AML-193 (cell line): ENCODE measurements around the gene DRC7.
"Not testable (repeated sequence)": the region's sequence is repeated elsewhere in the genome, so short reads cannot be mapped to it uniquely, and the experiment has no call there.

Experiments used
- DNase-seq, 2 experiments: peaks; one replicate each; lab custom pipeline; 2025; lab: John Stamatoyannopoulos, UW

Gene DRC7

DNA sequence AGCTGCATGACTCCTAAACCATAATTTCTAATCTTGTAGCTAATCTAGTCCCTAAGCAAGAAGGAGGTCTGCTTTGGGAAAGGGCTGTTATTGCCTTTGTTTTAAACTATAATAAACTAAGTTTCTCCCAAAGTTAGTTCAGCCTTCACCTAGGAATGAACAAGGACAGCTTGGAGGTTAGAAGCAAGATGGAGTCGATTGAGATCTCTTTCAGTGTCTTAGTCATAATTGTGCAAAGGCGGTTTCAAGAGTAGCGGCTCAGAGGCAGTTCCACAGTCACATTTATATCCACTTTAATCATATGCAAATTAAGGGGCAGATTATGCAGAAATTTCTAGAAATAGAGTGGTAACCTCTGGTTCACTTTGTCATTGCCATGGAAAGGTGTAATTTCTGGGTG lies 17.4 kb downstream of the DRC7 start:
- no peak for DNase-seq

DNA sequence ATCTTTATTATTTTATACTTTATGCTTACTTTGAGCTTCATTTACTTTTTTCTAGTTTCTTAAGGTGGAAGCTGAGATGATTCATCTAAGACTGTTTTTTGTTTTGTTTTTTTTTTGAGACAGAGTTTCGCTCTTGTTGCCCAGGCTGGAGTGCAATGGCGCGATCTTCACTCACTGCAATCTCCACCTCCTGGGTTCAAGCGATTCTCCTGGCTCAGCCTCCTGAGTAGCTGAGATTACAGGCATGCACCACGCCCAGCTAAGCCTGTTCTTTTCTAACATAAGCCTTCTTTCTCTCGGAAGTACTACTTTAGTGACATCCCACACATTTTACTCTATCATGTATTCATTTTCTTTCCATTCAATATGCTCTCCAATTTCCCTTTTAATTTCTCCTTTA lies 18.0 kb downstream of the DRC7 start:
- not testable (repeated sequence) for DNase-seq

DNA sequence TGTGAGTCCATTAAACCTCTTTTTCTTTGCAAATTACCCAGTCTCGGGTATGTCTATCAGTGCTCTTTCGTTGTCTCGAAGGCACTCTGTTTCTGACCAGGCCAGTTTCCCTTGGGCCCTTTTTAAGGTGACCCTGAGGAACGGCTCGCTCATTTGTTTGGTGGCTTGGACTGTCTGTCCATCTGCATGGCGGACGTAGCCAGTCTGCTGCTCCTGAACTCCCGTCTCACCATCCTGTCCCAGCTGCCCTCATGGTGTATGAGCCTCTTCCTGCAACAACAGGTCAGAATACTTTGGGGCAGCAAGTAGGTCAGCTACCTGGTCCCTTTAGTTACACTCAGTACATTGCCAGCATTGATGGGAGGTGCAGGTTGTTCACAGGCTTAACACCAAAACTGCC lies 19.0 kb downstream of the DRC7 start:
- DNase-seq = no peak

DNA sequence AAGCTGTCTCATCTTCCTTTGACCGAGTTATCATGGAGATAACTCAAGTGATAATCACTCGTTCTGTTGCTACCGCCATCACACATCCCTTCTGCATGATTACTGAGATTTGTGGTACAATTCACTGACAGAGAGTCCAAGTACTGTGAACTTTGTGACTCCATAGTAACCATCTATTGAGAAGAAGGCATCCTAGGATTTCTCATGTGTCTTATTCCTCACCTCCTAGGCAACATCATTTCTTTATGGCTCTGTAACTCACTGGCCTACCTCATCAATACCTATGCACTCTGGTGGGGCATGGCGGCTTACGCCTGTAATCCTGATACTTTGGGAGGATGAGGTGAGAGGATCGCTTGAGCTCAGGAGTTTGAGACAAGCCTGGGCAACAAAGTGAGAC lies 19.4 kb downstream of the DRC7 start:
- no peak for DNase-seq

DNA sequence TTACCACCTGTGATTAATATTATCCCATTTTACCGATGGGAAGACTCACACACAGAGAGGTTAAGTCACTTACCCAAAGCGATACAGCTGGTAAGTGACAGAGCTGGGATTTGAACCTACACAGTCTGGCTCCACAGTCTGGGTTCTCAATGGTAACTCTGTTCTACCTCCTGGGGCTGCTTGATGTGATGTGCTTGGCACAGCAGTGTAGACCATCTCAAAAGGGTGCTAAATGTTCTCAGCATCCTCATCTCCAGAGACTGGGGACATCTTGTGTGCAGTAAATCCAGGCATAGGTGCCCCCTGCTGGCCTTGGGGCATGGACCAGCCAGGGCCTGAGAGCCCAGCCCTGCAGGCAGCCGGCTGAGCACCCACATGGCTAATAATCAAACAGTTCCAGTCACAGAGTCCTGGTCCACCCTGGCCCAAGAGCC lies 25.6 kb downstream of the DRC7 start:
- peak; percentile 55 to 74 for DNase-seq

DNA sequence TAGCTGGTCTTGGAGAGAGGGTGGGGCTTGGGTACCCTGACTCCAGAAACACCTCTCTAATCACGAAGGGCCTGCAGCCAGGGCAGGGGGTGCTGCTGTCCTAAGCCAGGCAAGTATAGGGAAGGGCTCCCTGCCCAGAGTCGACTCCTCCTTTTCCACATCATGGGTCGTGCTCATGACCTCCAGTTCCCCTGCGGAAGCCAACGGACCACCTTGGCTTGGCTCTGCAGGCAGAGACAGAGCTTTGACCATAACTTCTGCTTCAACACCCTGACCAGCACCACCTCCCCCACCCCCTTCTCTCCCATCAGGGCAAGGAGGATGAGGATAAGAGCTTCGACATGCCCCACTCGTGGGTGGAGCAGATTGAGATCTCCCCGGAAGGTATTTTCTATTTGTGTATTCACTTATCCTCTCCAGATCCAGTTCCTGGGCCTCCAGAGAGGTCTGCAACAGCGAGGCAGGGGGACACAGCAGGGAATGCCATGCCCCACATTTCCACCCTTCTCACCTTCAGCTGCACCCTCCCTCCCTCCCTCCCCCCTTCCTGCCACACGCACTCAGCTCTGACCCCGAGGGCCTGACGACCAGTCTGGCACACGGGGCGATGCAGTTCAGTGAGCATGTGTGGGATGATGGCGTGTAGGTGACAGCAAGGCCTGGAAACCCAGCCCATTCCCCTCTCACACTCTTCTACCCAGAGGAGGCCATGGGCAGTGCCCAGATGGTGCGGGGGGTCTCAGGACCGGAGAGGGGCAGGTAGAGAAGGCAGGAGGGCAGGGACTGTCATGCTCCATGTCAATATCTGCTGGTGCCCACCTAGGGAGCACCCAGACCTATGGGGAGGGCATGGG lies 27.0 kb downstream of the DRC7 start:
- no peak for DNase-seq

DNA sequence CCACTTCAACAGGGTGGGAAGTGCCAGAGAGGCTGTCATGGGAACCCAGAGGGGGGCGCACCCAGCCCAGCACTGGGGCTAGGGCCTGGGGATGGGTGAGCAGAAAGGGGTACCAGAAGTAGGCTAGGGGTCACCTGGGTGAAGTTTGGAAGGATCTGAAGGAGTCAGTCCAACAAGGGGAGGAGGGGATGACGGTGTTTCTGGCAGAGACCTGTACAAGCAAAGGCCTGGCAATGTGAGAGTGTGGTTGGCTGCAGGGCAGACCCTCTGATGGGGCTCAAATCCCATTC lies 27.5 kb downstream of the DRC7 start:
- DNase-seq = no peak

DNA sequence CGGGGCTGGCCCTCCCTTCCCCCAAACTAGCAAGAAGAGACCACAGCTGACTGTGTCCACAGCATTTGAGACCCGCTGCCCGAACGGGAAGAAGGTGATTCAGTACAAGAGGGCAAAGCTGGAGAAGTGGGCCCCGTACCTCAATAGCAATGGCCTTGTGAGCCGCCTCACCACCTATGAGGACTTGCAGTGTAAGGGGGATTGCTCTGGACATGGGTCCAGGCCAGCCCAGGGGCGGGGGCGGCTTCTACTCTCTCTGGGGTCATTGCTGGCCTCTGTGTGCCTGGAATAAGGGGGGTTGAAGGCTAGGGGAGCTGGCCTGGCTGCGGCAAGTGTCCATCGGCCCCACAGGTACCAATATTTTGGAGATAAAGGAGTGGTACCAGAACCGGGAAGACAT lies 28.0 kb downstream of the DRC7 start:
- DNase-seq = no peak

DNA sequence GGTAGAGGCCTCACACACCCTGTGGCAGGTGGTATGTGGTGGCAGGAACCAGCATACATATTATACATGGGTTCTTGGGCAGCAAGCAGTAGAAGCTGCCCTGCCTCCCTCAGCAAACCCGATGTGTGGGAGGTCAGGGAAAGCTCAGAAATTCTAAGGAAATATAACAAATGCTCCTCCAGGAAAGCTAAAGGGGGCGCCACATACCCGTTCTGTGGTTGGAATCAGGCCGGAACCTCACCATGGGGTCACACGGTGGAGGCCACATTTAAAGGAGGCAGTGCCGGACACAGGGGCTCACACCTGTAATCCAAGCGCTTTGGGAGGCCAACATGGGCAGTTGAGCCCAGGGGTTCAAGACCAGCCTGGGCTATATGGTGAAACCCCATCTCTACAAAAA lies 28.6 kb downstream of the DRC7 start:
- no peak for DNase-seq

DNA sequence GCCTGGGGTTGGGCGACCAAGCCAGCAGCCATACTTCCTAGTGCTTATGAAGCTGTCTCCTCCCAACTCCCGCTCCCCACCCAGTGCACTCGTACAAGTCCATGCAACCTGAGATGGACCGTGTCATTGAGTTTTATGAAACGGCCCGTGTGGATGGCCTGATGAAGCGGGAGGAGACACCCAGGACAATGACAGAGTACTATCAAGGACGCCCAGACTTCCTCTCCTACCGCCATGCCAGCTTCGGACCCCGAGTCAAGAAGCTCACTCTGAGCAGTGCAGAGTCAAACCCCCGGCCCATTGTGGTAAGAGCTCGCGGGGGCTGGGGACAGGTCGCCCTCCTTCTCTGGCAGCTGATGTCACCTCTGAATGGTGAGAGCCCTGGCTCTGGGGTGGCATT lies 29.9 kb downstream of the DRC7 start:
- no peak for DNase-seq

DNA sequence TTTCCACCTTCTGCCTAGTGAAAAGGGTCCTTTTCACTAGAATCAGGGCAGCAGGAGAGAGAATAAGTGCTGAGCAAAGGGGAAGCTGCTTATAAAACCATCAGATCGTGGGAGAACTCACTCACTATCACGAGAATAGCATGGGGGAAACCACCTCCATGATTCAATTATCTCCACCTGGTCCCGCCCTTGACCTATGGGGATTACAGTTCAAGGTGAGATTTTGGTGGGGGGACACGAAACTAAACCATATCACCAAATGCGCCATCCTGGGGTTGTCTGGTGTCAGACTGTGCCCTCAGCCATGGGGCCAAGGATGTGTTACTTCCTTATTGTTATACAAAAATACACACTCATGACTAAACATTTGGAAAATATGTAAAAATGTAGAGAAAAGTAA lies 30.5 kb downstream of the DRC7 start:
- no peak for DNase-seq

DNA sequence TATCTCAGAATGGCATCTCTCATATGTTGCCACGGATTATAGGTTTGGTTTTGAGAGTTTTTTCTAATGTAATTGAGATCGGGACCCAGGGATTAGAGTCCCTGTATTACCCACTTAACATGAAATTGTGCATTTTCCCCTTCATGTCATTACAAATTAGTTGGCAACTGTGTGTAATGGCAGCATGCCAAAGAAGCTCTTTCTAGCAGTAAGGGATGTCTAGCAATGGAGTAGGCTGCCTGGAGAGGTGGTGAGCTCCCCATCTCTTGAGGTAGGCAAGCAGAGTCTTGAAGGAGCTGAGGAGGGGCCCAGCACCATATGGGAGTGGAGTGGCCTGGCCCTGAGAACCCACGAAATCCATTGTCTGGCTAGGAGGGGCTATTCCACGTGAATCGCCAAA lies 30.9 kb downstream of the DRC7 start:
- DNase-seq = no peak

DNA sequence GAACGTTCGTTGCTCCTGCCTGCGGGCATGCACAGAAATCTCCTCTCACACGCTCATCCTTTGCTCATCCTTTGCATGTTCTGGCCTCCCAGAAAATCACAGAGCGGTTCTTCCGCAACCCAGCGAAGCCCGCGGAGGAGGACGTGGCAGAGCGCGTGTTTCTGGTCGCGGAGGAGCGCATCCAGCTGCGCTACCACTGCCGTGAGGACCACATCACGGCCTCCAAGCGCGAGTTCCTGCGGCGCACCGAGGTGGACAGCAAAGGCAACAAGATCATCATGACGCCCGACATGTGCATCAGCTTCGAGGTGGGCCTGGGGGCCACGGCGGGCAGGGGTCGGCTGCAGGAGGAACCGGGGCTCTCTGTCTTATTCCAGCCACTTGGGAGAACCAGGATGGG lies 31.4 kb downstream of the DRC7 start:
- no peak for DNase-seq

DNA sequence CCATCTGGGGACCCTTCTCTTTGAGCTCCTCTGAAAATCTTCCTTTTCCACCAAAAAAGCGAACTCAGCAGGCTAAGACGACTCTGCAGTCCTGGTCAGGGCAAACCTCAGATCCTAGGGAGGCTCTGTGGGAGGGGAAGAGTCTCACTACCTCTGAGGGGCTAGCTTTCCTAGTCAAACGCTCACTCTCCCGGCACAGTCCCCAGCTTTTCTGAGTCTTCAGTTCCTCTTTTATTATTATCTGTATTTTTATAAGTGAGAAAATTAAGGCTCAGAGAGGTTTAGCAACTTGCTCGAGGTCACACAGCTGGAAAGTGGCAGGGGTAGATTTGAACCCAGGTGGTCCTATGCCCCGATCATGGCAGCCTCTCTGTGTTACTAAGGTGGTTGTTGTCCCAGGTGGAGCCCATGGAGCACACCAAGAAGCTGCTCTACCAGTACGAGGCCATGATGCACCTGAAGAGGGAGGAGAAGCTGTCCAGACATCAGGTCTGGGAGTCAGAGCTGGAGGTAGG lies 31.9 kb downstream of the DRC7 start:
- DNase-seq = no peak

DNA sequence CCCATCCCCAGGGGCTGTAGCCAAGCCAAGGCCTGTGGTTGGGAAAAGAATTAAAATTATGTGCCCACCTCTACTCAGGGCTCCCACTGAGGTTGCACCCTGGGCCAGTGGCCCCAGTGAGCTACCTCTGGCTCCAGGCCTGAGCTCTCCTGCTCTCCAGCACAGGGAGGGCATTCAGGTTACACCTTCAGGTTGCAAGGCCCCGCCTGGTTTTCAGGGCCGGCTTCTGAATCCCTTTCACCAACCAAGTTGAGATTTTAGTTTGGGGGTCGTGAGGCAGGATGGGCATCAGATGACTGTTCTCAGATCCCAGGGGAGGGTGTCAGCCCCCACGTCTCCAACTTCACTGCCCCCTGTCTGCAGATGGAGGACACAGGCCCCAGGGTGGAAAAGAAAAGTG lies 33.0 kb downstream of the DRC7 start:
- DNase-seq = no peak

DNA sequence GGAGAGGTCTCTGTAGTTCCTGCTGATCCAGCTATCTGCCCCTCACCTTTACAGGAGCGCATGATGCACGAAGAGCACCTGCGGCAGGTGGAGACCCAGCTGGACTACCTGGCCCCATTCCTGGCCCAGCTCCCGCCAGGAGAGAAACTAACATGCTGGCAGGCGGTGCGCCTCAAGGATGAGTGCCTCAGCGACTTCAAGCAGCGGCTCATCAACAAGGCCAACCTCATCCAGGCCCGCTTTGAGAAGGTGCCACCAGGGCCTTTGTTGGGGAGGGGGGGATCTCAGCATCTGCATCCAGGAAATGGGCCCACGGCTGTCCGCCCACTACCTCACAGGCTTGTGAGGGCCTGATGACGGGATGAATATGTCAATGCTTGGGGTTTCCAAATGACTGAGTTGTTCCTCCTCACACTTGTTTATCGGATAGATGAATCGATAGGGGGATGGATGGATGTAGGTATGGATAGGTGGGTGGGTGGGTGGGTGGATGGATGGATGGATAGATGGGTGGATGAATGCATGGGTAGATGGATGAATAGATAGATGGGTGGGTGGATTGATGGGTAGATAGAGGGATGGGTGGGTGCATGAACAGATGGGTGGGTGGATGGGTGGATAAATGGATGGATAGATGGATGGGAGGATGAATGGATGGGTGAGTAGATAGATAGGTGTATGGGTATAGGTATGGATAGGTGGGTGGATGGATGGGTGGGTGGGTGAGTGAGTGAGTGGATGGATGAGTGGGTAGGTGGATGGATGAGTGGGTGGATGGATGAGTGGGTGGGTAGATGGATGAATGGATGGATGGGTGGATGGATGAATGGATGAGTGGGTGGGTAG lies 34.0 kb downstream of the DRC7 start:
- DNase-seq = no peak

DNA sequence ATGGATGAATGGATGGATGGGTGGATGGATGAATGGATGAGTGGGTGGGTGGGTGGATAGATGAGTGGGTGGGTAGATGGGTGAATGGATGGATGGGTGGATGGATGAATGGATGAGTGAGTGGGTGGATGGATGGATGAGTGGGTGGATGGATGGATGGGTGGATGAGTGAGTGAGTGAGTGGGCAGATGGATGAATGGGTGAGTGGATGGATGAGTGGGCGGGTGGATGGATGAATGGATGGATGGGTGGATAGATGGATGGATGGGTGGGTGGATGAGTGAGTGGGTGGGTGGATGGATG lies 34.5 kb downstream of the DRC7 start:
- no peak for DNase-seq

DNA sequence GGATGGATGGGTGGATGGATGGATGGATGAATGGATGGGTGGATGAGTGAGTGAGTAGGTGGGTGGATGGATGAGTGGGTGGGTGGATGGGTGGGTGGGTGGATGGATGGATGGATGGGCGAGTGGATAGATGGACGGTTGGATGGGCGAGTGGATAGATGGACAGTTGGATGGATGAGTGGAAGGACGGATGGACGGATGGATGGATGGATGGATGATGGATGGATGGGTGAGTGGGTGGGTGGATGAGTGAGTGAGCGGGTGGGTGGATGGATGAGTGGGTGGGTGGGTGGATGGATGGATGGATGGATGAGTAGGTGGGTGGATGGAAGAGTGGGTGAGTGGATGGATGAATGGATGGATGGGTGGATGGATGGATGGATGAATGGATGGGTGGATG lies 35.2 kb downstream of the DRC7 start:
- not testable (repeated sequence) for DNase-seq

DNA sequence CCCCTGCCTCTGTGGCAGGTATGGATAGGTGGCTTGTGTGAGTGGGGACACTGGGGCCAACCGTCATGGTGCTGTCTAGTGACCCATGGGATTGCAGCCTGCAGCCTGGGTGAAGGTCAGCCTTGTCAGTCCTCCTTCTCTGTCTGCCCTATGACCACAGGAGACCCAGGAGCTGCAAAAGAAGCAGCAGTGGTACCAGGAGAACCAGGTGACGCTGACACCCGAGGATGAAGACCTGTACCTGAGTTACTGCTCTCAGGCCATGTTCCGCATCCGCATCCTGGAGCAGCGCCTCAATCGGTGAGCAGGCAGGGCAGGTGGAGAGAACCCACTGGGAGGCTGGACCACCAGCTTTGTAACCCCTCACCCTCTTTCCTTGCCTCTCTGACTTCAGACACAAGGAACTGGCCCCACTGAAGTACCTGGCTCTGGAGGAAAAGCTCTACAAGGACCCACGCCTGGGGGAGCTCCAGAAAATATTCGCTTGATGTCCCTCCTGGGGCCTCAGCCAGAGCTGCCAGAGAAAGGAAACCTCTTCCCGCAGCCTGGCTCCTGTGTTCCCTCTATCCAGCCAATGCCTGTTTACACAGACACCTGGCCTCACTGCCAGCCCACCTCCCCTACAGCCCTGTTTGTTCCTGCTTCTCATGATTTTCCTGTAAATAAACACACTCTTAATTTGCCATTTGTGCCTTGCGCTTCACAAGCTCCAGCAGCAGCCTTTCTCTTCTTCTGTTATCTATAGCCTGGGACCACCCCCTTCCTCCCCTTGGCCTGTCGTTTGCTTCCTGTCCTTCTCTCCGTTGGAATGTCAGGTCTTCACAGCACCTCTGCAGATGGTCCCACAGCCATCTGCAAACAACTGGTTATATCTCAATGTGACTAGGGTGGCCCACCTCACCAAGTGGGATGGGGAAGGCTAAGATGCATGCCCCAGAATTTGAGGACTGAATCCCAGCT lies 36.4 kb downstream of the DRC7 start:
- no peak for DNase-seq

DNA sequence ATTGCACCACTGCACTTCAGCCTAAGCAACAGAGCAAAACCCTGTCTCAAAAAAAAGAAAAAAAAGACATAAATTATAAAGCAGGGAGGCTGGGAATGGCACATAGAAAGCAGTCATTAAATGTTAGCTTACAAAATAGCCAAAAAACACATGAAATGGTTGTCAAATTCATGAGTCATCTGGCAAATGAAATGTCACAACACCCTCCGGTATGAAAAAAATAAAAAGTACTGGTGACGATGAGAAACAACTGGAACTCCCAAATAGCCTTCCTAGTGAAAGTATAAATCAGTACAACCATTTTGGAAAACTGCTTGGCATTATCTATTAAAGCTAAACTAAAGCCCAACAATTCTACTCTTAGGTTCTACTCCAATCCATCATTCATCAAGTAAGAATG lies 37.4 kb downstream of the DRC7 start:
- DNase-seq = peak in 1 of 2 experiments; percentile 19

DNA sequence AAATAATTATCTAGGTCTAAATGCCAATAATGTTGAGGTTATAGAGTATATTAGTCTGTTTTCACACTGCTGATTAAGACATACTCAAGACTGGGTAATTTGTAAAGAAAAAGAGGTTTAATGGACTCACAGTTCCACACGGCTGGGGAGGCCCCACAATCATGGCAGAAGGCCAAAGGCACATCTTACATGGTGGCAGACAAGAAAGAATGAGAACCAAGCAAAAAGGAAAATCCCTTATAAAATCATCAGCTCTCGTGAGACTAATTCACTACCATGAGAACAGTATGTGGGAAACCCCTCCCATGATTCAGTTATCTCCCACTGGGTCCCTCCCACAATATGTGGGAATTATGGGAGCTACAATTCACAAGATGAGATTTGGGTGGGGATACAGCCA lies 38.1 kb downstream of the DRC7 start:
- DNase-seq = no peak

DNA sequence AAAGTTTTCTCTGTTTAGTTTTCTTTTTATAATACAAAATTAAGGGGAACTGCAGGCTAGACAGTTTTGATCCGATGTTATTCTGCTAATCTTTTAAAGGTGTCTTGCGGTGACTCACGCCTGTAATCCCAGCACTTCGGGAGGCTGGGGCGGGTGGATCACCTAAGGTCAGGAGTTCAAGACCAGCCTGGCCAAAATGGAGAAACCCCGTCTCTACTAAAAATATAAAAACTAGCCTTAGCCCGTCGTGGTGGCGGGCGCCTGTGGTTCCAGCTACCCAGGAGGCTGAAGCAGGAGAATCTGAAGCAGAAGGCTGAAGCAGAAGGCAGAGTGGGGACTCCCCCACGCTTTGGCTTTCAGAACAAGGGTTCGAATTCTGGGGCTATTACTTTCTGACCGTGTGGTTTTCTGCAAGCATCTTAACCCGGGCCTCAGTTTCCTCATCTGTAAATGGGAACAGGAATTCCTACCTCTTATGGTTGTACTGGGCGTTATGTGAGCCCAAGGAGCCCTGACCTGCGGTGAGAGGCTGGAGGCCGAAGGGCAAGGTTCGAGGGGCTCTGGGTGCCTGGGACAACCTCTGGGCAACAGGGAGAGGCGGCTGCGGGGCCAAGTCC lies 39.8 kb downstream of the DRC7 start:
- DNase-seq = no peak
